HG03280 (cell line): Measurements from ENCODE around the gene C10orf143.
"Not testable (repeated sequence)": the region's sequence is repeated elsewhere in the genome, so short reads cannot be mapped to it uniquely, and the experiment has no call there.

ENCODE experiments used
- ATAC-seq: cut with Tn5 transposase; IDR thresholded peaks from one replicate; pipeline ENCODE4 v1.9.1; 2021; ENCODE audit warnings: mild to moderate bottlenecking, moderate library complexity; ENCODE audit not compliant: unreplicated experiment

The C10orf143 gene

DNA sequence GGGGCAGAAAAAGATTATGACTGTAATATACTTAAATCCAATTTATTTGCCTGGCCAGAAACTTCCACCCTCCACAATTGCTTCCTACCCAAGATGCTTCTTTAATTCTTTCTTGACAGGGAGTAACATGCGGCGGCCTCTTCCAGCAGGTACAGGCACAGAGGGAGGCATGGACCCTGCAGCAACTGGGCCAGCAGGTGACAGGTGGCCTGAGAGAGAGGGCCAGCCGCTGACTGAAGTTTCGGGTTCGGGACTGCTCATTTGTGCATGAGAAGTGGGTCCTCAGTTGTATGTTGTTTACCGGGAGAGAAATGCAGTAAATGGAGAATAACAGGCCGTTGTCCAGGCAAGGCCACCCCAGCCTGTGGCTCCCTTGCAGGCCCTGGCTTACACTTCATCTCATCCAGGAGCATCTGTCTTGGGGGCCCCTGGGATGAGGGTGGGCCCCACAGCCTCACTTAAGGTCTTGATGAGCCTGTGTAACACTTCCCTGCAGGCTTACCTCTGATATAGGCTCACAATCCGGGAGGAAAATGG, 72.5 kb downstream of the C10orf143 start:
- ATAC-seq: no peak

DNA sequence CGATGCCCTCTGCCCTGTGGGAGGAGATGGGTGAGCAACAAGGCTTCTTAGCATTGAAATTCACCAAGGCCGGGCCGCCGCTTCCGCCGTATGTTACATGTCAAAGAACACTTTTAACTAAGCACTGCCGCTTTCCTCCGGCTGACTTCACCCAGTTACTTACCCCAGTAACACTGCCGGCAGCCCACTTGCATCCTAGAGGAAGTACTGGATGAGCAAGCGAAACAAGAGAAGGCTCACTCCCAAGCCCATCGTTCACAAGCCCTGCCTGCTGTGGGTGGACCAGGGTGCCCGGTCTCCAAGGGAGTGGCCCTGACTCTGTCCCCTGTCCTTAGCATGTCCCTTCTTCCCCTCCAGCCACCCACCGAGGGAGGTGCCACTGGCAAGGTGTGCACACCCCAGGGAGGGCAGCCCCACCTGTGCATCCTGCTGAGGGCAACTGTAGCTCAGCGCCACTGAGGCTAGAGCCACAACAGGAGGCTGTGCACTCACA, 73.4 kb downstream of the C10orf143 start:
- ATAC-seq: no peak

DNA sequence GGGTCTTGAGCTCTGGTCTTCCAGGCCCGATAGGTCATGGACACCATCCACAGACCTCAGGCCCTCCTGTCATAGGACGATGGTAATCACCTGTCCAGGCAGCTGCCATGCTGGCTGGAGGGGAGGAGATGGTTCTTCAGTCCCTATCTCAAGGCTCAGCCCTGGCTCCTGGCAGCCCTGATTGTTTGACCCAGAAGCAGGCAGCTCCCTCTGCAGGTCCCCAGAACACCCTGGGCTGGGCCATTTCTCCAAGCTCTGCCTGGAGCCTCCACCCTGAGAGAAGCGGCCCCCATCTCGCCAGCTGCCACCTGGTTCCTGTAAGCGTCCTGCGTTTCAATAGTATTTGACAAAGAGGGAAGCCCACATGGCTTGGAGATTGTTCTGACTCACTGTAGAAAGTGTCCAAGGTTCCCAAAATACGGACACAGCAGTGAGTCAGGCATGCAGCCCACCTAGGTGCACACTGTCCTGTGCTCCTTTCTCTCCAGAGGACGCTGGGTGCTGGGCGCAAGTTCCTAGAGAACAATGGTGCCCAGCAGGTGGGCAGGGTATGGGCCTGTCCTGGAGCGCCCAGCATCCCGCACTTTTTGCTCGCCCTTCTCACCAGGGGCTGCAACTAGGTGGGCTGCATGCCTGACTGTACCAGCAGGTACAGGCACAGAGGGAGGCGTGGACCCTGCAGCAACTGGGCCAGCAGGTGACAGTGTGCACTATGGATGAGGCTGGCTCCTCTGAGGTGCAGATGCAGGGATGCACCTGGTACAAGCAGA, 74.1 kb downstream of the C10orf143 start:
- no peak for ATAC-seq

DNA sequence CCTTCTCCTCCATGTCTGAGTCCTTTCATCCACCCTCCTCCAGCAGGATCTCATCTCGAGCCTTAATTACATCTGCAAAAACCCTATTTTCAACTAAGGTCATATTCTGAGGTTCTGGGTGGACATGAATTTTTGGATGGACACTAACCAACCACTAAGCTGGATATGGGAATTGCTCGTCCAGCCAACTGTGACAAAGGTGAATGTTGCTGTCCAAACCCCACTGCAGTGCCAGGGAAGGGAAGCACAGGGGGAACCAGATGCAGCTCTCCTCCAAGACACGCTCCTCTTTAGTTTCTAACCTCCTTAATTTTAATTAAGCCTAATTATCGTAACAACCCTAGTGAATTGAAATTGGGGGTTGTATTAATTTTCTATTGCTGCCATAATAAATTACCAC, 81.4 kb downstream of the C10orf143 start:
- ATAC-seq: no peak

DNA sequence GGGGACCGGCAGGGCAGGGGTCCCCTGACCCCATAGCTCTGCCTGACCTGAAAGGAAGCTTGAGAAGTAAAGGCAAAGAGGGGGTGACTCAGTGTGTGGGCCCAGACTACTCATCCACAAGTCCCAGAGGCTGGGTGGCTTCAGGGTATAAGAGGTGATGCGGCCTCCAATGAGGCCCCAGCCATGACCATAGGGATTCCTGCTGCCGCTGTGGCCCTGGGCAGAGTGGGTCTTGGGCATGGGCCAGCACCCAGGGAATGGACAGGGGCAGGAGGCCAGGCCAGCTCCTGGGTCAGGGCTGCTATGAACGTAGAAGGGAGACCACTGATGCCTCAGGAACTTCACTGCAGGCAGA, 82.2 kb downstream of the C10orf143 start:
- ATAC-seq: no peak

DNA sequence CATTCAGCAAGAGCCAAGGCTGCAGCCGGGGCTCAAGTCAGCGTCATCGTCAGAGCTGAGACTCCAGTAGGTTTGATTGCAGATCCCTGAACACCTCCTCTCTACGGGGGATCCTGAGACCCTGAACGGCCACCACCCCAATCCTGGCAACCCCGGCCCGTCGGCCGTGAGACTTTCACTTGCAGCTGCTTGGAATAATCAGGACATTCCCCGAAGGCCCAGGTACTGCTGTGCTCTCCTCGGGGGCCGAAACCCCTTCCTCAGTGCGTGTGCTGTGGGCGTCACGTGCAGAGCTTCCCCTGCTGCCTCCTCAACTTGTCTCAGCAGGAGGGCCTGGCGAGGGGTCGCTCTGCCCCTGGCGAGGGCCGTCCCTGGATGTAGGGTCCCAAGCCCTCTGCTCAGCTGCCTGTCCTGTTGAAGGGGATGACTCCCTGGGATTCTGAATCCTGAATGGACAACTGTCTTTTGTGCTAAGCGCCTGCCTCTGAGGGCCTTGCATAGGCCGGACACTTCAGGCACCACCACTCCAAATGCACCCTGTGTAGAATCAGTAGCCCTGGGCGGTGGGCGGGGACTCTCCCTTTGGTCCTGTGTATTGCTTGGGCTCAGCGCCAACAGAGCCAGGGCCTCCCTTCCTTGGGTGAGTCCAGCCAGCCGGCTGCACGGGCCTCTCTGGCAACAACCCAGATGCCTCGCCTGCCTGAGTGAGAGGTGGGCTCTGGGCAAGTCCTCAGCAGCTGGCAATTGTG, 82.7 kb downstream of the C10orf143 start:
- no peak for ATAC-seq

DNA sequence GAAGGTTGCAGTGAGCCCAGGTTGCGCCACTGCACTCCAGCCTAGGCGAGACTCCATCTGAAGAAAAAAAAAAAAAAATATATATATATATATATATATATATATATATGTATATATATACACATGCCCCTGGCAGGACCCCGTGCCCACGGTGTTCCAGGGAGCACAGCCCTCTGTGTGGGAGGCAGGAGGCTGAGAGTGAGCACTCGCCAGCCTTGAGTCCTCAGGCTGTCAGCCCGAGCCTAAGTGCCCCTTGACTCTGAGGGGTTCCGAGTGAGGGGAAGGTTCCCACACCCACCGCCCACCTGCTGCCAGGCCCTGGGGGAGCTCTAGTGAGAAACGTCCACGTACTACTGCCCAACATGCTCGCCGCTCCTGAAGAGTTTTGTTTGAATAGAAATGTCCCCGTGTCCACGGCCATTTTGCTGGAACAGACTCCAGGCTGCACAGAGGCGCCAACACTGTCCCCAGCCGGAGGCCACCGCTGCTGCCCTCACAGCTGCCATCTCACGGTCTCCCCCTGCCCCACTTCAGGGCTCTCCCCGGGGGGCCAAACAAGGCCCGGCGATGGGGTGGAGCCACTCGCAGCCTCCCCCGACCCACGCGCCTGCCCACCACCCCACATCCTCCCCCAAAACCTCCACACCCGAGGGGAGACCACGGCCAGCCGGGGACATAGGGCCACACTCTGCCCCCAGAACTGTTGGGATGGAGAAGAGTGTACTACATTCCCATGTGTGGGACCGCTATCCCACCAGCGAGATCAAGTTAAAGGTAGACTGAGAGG, 83.8 kb downstream of the C10orf143 start:
- no peak for ATAC-seq

DNA sequence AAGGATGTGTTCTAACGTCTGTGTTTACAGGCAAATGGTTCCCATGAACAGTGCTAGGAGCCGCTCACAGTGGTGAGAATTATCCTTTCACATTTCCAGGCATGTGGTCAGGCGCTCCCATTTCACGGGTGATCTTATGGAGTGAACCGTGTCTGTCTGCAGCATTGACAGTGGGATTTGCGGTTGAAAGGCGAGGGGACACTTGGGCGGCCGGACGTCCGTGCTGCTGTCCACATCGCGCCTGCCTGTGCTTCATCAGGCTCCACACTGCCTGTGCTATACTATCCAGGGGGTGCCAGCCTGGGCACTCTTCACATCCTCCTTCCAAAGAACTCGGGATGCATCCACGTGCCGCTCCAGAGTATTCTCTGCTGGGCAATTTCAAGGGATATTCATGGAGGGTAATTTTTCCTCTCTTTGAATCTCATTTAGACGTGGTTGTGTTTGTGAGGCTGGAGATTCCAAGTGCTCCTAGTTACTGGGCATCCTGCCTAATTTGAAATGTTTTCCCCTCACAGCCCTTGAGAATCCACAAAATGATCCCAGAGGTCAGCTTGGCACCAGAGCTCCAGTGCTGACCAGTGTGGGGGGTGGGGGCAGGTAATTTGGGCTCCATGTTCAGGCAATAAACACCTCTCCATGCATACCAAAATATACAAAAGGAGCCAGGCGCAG, 84.7 kb downstream of the C10orf143 start:
- no peak for ATAC-seq

DNA sequence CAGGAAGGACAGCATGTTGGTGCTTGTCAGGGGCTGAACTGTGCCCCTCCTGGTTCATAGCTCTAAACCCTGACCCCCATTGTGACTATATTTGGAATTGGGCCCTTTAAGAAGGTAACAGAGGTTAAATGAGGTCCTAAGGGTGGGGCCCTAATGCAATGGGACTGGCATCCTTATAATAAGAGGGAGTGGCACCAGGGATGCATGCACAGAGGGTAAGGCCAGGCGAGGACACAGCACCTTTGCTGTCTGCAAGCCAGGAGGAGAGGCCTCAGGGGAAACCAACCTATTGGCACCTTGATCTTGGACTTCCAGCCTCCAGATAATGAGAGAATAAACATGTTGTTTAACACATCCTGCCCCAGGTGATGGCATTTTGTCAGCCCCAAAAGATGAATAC, 85.3 kb downstream of the C10orf143 start:
- ATAC-seq: no peak

DNA sequence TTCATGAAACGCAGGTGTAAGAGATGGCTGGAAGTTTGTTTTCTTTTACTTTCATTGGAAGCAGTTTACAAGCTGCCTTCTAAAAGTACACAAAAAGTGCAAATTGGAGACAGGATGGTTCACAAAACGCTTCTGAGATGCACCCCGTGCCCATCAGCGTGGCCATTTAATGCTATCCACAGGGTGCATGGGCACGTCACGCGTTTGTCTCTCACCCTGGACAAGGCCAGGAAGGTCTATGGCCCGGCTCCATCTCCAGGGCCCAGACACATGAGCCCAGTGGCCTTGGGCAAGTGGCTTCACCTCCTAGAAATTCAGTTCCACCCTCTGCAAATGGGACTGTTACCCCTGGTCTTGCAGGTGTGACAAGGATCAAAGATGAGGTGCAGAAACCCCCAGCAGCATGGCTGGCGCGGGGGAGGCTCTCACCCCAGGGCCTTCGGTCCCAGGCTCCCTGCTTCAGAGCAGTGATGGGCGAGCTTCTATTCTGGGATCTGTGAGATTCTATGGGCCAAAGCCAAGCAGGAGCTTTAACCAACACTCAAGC, 85.8 kb downstream of the C10orf143 start:
- ATAC-seq: no peak

DNA sequence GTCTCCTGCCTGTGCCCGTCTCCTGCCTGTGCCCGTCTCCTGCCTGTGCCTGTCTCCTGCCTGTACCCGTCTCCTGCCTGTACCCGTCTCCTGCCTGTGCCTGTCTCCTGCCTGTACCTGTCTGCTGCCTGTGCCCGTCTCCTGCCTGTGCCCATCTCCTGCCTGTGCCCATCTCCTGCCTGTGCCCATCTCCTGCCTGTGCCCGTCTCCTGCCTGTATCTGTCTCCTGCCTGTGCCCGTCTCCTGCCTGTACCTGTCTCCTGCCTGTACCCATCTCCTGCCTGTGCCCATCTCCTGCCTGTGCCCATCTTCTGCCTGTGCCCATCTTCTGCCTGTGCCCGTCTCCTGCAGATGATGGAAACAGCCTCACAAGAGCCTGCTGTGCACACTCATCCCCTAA, 86.3 kb downstream of the C10orf143 start:
- not testable (repeated sequence) for ATAC-seq

DNA sequence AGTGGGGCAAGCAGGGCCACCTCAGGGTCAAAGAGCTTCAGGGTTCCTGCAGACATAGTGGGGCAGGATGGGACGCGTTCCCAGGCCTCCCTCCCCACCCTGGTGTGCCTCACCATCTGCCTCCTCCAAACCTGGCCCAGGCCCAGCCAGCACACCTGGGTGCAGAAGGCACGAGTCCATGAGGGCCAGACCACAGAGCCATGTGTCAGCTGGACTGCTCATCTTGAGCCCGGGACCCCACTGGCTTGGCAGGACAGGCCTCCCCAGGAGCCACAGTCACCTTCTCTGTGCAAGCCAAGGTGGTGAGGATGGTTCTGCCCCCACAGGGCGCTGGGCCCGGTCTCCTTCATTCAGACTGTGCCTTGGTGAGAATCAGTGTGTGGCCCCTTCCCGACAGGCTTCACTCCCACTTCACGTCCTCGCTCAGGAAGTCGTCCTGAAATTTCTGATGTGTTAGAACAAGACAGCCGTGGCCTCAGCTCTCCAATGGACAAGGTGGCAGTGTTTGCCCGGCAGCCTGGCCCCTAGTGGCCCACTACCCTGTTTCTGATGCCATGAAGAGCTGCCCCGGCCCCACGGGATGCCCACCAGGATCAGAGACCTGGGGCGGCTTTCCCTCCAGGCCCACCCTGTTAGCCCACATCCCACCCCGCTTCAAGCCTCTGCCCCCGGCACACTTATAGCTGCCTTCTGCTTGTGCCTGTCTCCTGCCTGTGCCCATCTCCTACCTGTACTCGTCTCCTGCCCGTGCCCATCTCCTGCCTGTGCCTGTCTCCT, 87.0 kb downstream of the C10orf143 start:
- ATAC-seq: no peak

DNA sequence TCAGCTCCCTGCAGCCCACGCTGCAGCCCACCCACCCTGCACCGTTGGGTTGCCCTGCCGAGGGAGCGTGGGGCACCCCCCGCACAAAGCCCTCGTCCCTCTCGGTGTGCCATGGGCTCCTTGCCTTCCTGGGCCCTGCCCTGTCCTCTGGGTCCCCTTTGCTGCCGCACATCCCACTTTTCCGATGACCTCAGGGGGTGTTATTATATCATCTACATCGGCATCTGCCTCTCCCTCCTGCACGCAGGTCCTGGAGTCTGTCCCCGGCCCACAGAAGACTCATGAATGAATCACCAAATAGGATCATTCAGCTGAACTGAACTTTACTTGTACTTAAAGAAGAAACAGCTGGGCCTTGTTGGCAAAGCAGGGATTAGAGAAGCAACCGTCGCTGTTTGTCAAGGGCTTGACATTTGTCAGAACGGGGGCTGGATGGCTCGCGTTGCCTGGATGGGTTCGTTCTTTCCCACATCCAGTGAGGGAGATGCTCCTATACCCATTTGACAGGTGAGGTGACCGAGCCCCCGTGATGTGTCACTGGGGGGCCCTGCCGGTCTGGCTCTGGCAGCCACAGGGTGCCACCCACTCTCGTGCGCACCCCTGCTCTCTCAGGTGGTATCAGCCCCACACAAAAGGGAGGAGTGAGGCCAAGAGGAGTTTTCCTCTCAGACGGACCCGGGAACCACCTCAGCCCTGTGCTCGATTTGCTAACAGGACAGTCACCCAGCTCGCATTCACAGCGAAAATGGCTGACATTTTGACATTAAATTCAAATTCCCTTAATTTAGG, 87.9 kb downstream of the C10orf143 start:
- no peak for ATAC-seq

DNA sequence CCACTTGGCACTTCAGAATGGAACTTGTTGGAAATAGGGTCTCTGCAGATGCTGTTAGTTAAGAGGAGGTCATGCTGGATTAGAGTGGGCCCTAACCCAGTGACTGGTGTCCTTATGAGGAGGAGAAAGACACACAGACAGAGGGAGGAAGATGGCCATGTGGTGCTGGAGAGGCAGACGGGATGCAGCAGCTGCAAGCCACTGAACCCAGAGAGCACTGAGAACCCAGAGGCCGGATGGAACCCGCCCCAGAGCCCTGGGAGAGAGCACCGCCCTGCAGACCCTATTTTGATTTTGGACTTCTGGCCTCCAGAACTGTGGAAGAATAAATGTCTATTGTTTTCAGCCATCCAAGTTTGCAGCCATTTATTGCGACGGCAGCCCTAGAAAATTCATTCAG, 88.5 kb downstream of the C10orf143 start:
- ATAC-seq: no peak

DNA sequence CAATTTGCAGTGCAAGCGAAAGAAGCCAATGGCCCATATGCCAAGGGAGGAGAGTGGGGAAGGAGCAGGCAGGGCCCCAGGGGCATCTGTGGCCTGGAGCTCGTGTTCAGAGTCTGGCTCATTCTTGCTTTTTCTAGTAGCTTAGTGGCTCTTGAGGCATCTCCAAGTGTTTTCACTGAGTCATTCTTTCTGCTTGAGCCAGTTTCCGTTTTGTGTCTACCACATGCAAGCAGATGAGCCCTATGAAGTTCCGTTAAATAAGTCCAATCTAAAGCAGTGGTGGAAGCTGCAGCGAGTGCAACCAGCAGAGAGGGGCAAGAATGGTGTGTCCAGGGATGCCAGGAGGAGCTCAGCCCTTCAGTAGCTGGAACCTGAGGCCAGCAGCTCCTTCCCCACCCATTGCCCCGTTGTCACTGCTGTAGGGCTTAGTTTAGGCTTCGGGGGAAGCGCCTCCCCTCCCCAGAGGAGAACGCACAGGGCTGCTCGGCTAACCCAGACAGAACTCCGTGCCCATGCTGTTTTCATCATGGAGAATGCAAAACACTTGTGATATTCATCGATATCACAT, 89.2 kb downstream of the C10orf143 start:
- ATAC-seq: no peak

DNA sequence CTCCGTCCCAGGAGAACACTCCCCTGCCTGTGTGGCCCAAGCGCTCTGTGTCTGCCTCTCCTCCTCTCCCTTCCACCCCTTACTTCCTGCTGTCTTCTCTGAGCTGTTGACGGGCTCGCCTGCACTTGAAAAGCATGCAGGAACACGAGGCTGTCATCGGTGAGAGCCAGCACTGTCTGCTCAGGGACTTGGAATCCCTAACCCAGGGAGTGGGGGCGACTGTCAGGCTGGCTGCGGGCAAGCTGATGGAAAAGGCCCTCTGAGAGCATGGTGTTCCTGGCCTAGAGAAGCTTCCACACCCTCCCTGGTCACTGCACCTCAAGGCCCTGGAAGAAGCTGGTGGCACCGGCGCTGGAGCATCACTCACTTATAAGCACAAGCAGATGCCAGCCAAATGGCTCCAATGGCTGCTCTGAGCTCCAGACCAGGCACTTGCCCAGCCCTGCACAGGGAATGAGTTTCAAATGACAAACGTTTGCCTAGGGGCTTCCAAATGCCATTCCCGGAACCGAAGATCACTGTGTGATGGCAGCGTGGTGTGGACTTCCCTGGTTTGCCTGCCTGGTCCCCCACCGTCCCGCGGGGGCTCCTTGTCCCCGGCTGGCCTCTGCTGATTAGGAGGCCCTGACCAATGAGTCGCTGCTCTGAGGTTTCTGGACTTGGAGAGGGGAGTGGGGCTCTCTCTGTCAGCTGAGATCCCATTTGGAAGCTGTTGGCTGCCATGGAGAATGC, 89.8 kb downstream of the C10orf143 start:
- ATAC-seq: no peak

DNA sequence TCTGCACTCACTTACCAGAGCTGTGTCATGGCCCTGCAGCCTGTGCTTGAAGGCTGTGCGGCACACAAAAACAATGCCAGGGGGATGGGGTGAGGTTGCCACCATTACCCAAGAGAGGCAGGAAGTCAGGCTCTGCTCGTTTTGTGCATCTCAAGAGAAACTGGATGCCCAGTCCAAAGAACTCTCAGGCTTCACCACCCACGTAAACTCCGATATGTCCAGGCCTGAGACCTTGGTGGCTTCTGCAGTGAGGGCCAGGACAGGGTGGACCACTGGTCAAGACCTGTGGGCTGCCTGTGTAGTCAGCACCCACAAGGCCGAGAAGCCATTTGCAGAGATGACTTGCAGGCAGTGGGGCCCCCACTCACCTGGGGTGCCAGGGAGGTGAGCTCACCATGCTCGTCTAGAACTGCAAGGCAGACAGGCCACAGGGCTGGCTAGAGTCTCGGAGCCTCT, 91.9 kb downstream of the C10orf143 start:
- ATAC-seq: no peak

DNA sequence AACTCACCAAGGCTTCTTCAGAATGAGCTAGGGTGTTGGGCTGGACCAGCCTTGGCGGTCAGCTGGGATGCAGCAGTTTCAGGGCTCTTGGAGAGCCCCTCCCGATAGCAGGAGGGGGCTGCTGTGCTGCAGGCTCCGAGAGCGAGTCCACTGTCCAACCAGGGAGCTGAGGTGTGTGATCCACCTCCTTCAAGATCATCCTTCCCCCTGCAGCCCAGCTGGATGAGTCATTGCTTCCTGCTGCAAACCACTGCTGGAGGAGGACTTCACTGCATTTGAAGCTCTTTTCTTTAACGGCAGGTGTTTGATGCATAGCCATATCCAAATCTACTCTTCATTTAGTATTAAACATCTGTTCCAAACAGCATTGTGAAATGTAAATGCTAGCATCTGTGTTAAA, 92.4 kb downstream of the C10orf143 start:
- ATAC-seq: no peak
